Esophagus muscularis mucosa (tissue), 3 donors: ENCODE data around the gene CLEC4F.

Experiments used
- CTCF ChIP-seq, 3 experiments: fragments of 200-600 bp in 2 of 3; fragments of 450-650 bp in 1 of 3; sonication (generic) in 2 of 3; IDR thresholded peaks; one replicate each; pipeline ENCODE4 v1.5.1; 2017 to 2019; ENCODE audit warnings: antibody characterized with exemption in 3 of 3, mild to moderate bottlenecking in 2 of 3, moderate library complexity in 1 of 3
- POLR2A ChIP-seq: fragments of 450-650 bp; IDR thresholded peaks from one replicate; pipeline ENCODE4 v1.6.1; 2017; ENCODE audit warnings: antibody characterized with exemption, moderate library complexity, mild to moderate bottlenecking, low read depth
- POLR2AphosphoS5 ChIP-seq, 2 donors: sonication (generic); formaldehyde crosslinking; IDR thresholded peaks; one replicate each; pipeline ENCODE4 v1.6.1; 2017; ENCODE audit warnings: antibody characterized with exemption in 2 of 2

- no peak for TF ChIP-seq CTCF (IDR thresholded peaks at IDR 0.05)
- TF ChIP-seq POLR2AphosphoS5 (IDR thresholded peaks at IDR 0.05), result no peak
- no peak for TF ChIP-seq POLR2A
Observed at GRCh38 chr2:70797506-70797905, 22.9 kb downstream of the CLEC4F start.
